IMR-90 (cell line): ENCODE data around the gene COL9A3. TPM values are rescaled to one million over a fixed set of nuclear protein-coding genes. Genes with fewer than 3 reads are reported as not detected.

Source experiments
- ATAC-seq: fragments of 200-7000 bp; cut with Tn5 transposase; 2 replicates; pipeline ENCODE4 v1.9.1; 2020; ENCODE audit warnings: low read depth, mild to moderate bottlenecking, moderate library complexity
- BruUV-seq: library from RNA; stranded (reverse); fragments of 400-500 nt; replicated peaks from 2 replicates; lab custom pipeline; 2021; lab: Mats Ljungman, UMichigan
- CTCF ChIA-PET: fragments of 300-600 bp; formaldehyde crosslinking; extraction: SDS; loops from one replicate; lab custom pipeline; 2021; ENCODE audit warnings: antibody characterized with exemption; lab: Yijun Ruan, JAX
- POLR2A ChIA-PET: fragments of 300-600 bp; sonication (Branson Sonifier 250); formaldehyde crosslinking; loops from one replicate; lab custom pipeline; 2022; ENCODE audit warnings: antibody characterized with exemption; ENCODE audit not compliant: unreplicated experiment; lab: Charles Lee
- DNase-seq: peaks from one replicate; pipeline ENCODE4 v3.0.0; 2013
- H2AFZ ChIP-seq: replicated peaks from 2 replicates; pipeline ENCODE3; 2013; ENCODE audit warnings: low read length, mild to moderate bottlenecking; ENCODE audit not compliant: poor library complexity
- H2AK5ac ChIP-seq: 2 replicates; pipeline ENCODE4 v1.6.1; 2013; ENCODE audit warnings: low read depth, low read length, inconsistent platforms
- H2AK9ac ChIP-seq: replicated peaks from 2 replicates; pipeline ENCODE3; 2013; ENCODE audit warnings: mild to moderate bottlenecking, low read depth, low read length, moderate library complexity; ENCODE audit not compliant: poor library complexity
- H2BK120ac ChIP-seq: 2 replicates; pipeline ENCODE4 v1.6.1; 2013; ENCODE audit warnings: low read depth, low read length, inconsistent platforms
- H2BK15ac ChIP-seq: 3 replicates; pipeline ENCODE4 v1.6.1; 2013; ENCODE audit warnings: low read depth, low read length, inconsistent platforms
- H2BK20ac ChIP-seq: 2 replicates; pipeline ENCODE4 v1.6.1; 2013; ENCODE audit warnings: low read depth, mild to moderate bottlenecking, inconsistent platforms, low read length, moderate library complexity
- H2BK5ac ChIP-seq: 2 replicates; pipeline ENCODE4 v1.6.1; 2013; ENCODE audit warnings: mild to moderate bottlenecking, low read depth, low read length, inconsistent platforms; ENCODE audit not compliant: poor library complexity, severe bottlenecking
- H3K14ac ChIP-seq: replicated peaks from 2 replicates; pipeline ENCODE4 v1.6.1; 2013; ENCODE audit warnings: low read depth, low read length, inconsistent platforms
- H3K18ac ChIP-seq: 2 replicates; pipeline ENCODE4 v1.6.1; 2013; ENCODE audit warnings: low read depth, low read length, control low read depth
- H3K23ac ChIP-seq: 2 replicates; pipeline ENCODE4 v1.6.1; 2013; ENCODE audit warnings: low read depth, low read length, inconsistent platforms
- H3K27ac ChIP-seq: 2 replicates; pipeline ENCODE4 v1.5.1; 2013; ENCODE audit warnings: mild to moderate bottlenecking, control low read depth, low read length; ENCODE audit not compliant: insufficient read depth
- H3K27me3 ChIP-seq: 2 replicates; pipeline ENCODE4 v1.6.1; 2013; ENCODE audit warnings: low read length; ENCODE audit not compliant: control insufficient read depth, insufficient read depth
- H3K36me3 ChIP-seq: 2 replicates; pipeline ENCODE4 v1.6.1; 2013; ENCODE audit warnings: low read length, mixed read lengths; ENCODE audit not compliant: control insufficient read depth, insufficient read depth
- H3K4ac ChIP-seq: 2 replicates; pipeline ENCODE4 v1.6.1; 2013; ENCODE audit warnings: low read depth, low read length, inconsistent platforms
- H3K4me1 ChIP-seq: 2 replicates; pipeline ENCODE4 v1.6.1; 2013; ENCODE audit warnings: low read length, mixed read lengths; ENCODE audit not compliant: control insufficient read depth, insufficient read depth
- H3K4me2 ChIP-seq: 2 replicates; pipeline ENCODE4 v1.6.1; 2013; ENCODE audit warnings: low read depth, mild to moderate bottlenecking, control low read depth, low read length, moderate library complexity
- H3K4me3 ChIP-seq: 2 replicates; pipeline ENCODE4 v1.5.1; 2013; ENCODE audit warnings: low read depth, mild to moderate bottlenecking, control low read depth, low read length, moderate library complexity; ENCODE audit not compliant: insufficient read depth
- H3K56ac ChIP-seq: 2 replicates; pipeline ENCODE4 v1.6.1; 2013; ENCODE audit warnings: low read length, inconsistent platforms; ENCODE audit not compliant: insufficient read depth; ENCODE audit errors: extremely low read depth
- H3K79me1 ChIP-seq, 2 experiments: 2 replicates each; pipeline ENCODE4 v1.6.1; 2013; ENCODE audit warnings: low read length in 2 of 2, inconsistent platforms in 1 of 2, low read depth in 1 of 2
- H3K9ac ChIP-seq: 2 replicates; pipeline ENCODE4 v1.6.1; 2013; ENCODE audit warnings: low read depth, low read length, control low read depth
- H3K9me1 ChIP-seq: 2 replicates; pipeline ENCODE4 v1.6.1; 2013; ENCODE audit warnings: low read length, inconsistent platforms; ENCODE audit not compliant: insufficient read depth
- H3K9me3 ChIP-seq: 2 replicates; pipeline ENCODE4 v1.6.1; 2013; ENCODE audit warnings: low read length; ENCODE audit not compliant: control insufficient read depth, insufficient read depth
- H4K20me1 ChIP-seq: 2 replicates; pipeline ENCODE4 v1.6.1; 2013; ENCODE audit warnings: low read length, inconsistent platforms; ENCODE audit not compliant: insufficient read depth
- H4K5ac ChIP-seq: 2 replicates; pipeline ENCODE4 v1.6.1; 2013; ENCODE audit warnings: mild to moderate bottlenecking, low read depth, low read length, control low read depth
- H4K8ac ChIP-seq, 2 experiments: 2 replicates each; pipeline ENCODE4 v1.6.1; 2013; ENCODE audit warnings: low read depth in 2 of 2, low read length in 2 of 2, control low read depth in 1 of 2, inconsistent platforms in 1 of 2
- H4K91ac ChIP-seq: 2 replicates; pipeline ENCODE4 v1.6.1; 2013; ENCODE audit warnings: low read depth, low read length, inconsistent platforms; ENCODE audit not compliant: insufficient read depth
- FOS ChIP-seq: fragments of 150-350 bp; IDR thresholded peaks from 2 replicates; pipeline ENCODE4 v1.6.1; 2016; ENCODE audit warnings: low read depth, low read length
- POLR2A ChIP-seq: IDR thresholded peaks from 2 replicates; pipeline ENCODE4 v1.6.1; 2012; ENCODE audit warnings: mild to moderate bottlenecking, low read depth, low read length
- WGBS, 2 experiments: methylation state at CpG; one replicate each; pipeline versions ENCODE4 v1.1.5 to v1.1.7; 2013; ENCODE audit warnings: missing lambda C conversion rate in 2 of 2; ENCODE audit not compliant: insufficient read length in 1 of 2; ENCODE audit errors: extremely low coverage in 2 of 2; 5-methylcytosine and 5-hydroxymethylcytosine counted together
- dilution Hi-C: fragments of 300-500 bp; cut with HindIII; formaldehyde crosslinking; loops from one replicate; pipeline ENCODE4 v1.14.3; 2018; ENCODE audit warnings: low sequenced_read_pairs; ENCODE audit not compliant: unreplicated experiment
- in situ Hi-C: fragments of 300-500 bp; cut with MboI; formaldehyde crosslinking; loops from 3 replicates; pipeline ENCODE4 v1.14.3; 2019; ENCODE audit warnings: low sequenced_read_pairs, inconsistent platforms, mixed read lengths
- intact Hi-C: fragments of 100-400 bp; cut with micrococcal nuclease; formaldehyde crosslinking; loops from 2 replicates; pipeline ENCODE4 v1.10.0; 2022
- polyA plus RNA-seq, 3 experiments: library from polyadenylated mRNA; depleted of rRNA; stranded (reverse); fragments of >200 nt; gene quantifications; 2 replicates each; pipeline ENCODE4 v1.2.3, GENCODE V29; 2012; ENCODE audit warnings: low replicate concordance in 1 of 3
- total RNA-seq: library from RNA; depleted of rRNA; stranded (reverse); fragments of >200 nt; gene quantifications from 2 replicates; pipeline ENCODE4 v1.2.3, GENCODE V29; 2012

COL9A3 gene
- total and polyA plus RNA-seq, 2 of the 4 experiments (the other 2 are of a cell fraction), result 0.36 to 1.4 TPM

DNA sequence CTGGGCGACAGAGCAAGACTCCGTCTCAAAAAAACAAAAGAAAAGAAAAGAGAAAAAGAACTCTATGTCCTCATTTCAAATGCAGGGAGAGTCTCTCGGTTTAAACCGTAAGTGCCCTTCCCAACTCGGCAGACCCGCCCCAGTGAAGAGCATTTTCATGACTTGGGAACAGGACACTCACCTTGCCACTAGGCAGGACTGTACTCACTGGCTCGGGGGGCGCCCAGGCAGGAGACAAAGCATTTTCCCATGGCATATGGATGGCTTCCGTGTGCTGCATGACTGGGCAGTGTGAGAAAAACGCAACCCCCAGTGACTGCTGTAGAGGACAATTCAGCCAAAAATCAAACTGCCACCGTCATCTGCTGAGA is 44.2 kb upstream of the COL9A3 start:
- H2BK15ac ChIP-seq, result no peak overlapping the region
- no peak overlapping the region for H2AK9ac ChIP-seq
- no peak for TF ChIP-seq POLR2A
- no peak for TF ChIP-seq FOS
- H4K20me1 ChIP-seq, result no peaks in the 10 kb centered on the region
- no peak for ATAC-seq
- in situ Hi-C loops, result no loop called here
- no peak overlapping the region for H3K9ac ChIP-seq
- no peak overlapping the region for H3K4ac ChIP-seq
- no peaks in the 10 kb centered on the region for H3K79me1 ChIP-seq
- no peak overlapping the region for H2BK120ac ChIP-seq
- no peak overlapping the region for H2AK5ac ChIP-seq
- no peak overlapping the region for H3K27ac ChIP-seq
- dilution Hi-C loops, result no loop called here
- no peak overlapping the region for H4K5ac ChIP-seq
- no peak overlapping the region for H3K18ac ChIP-seq
- no peak overlapping the region for H2BK5ac ChIP-seq
- BruUV-seq, result no TSS peak
- no peak overlapping the region for H2BK20ac ChIP-seq
- H4K91ac ChIP-seq, result no peak overlapping the region
- CTCF ChIA-PET, result no interaction called here
- peak overlapping the region; percentile 66 for H2AFZ ChIP-seq
- H3K56ac ChIP-seq, result no peak overlapping the region
- no peak for DNase-seq
- H3K27me3 ChIP-seq, result peaks cover 4% of the 10 kb centered on the region; the same call in 1 of the 2 replicates
- POLR2A ChIA-PET, result no interaction called here
- H3K14ac ChIP-seq, result no peak overlapping the region
- intact Hi-C loops, result no loop called here
- H3K4me2 ChIP-seq, result no peak overlapping the region
- no peak overlapping the region for H3K4me3 ChIP-seq
- 81% methylated on average over 4 of the region's 11 CpGs; no CpG with 5 or more reads in 1 of the 2 experiments for WGBS, 2 experiments
- H3K9me1 ChIP-seq, result peaks cover 4% of the 10 kb centered on the region
- no peak overlapping the region for H4K8ac ChIP-seq
- H3K9me3 ChIP-seq, result no peaks in the 10 kb centered on the region
- H3K23ac ChIP-seq, result peak overlapping the region; percentile 56
- H3K36me3 ChIP-seq, result no peaks in the 10 kb centered on the region
- peaks cover 11% of the 10 kb centered on the region for H3K4me1 ChIP-seq
